H1 (cell line): Measurements from ENCODE around the gene SEZ6. TPM values are rescaled to one million over a fixed set of nuclear protein-coding genes. Genes with fewer than 3 reads are reported as not detected.
"Not testable (repeated sequence)": the region's sequence is repeated elsewhere in the genome, so short reads cannot be mapped to it uniquely, and the experiment has no call there.

Experiments used
- CTCF ChIA-PET: fragments of 300-600 bp; sonication (Branson Sonifier 250); formaldehyde crosslinking; loops from one replicate; lab custom pipeline; 2021; ENCODE audit not compliant: partially characterized antibody; lab: Charles Lee
- POLR2A ChIA-PET: fragments of 300-600 bp; sonication (Branson Sonifier 250); formaldehyde crosslinking; loops from one replicate; lab custom pipeline; 2021; ENCODE audit warnings: inconsistent platforms; ENCODE audit not compliant: partially characterized antibody; lab: Charles Lee
- DNase-seq, 2 experiments: peaks; one replicate each; pipeline versions ENCODE4 v3.0.0 to v3.0.0-alpha.2; 2010 to 2022; ENCODE audit warnings: low spot score in 2 of 2, low read depth in 1 of 2, mixed read lengths in 1 of 2
- FAIRE-seq: peaks from 2 replicates; lab custom pipeline; 2011; peaks lifted over from hg19 to GRCh38; lab: Jason Lieb, UNC
- H2AFZ ChIP-seq: 2 replicates; pipeline ENCODE4 v1.8.1; 2012; ENCODE audit warnings: low read length, inconsistent platforms
- H2AK5ac ChIP-seq: 2 replicates; pipeline ENCODE4 v1.6.1; 2013; ENCODE audit warnings: low read depth, low read length
- H2BK120ac ChIP-seq: replicated peaks from 2 replicates; pipeline ENCODE3; 2013; ENCODE audit warnings: low read depth, low read length, inconsistent platforms
- H2BK12ac ChIP-seq: 2 replicates; pipeline ENCODE4 v1.6.1; 2013; ENCODE audit warnings: low read depth, low read length
- H2BK15ac ChIP-seq: 2 replicates; pipeline ENCODE4 v1.6.1; 2013; ENCODE audit warnings: low read length
- H2BK20ac ChIP-seq: 2 replicates; pipeline ENCODE4 v1.6.1; 2013; ENCODE audit warnings: low read length
- H2BK5ac ChIP-seq: 2 replicates; pipeline ENCODE4 v1.6.1; 2013; ENCODE audit warnings: low read depth, low read length
- H3K14ac ChIP-seq: 2 replicates; pipeline ENCODE4 v1.6.1; 2013; ENCODE audit warnings: inconsistent platforms; ENCODE audit not compliant: insufficient read length
- H3K18ac ChIP-seq: 2 replicates; pipeline ENCODE4 v1.6.1; 2013; ENCODE audit warnings: low read length; ENCODE audit errors: extremely low read depth
- H3K23ac ChIP-seq: 2 replicates; pipeline ENCODE4 v1.6.1; 2013; ENCODE audit warnings: inconsistent platforms; ENCODE audit not compliant: insufficient read length
- H3K23me2 ChIP-seq: 2 replicates; pipeline ENCODE4 v1.6.1; 2013; ENCODE audit warnings: low read depth, low read length
- H3K27ac ChIP-seq: 2 replicates; pipeline ENCODE4 v1.6.1; 2011; ENCODE audit warnings: low read depth, low read length, inconsistent platforms
- H3K27me3 ChIP-seq, 4 experiments: replicated peaks in 1 of 4; 1 replicate in 1 of 4; 2 replicates in 3 of 4; pipeline versions ENCODE4 v1.6.1 to v1.8.1; 2011 to 2013; ENCODE audit warnings: low read length in 3 of 4, mild to moderate bottlenecking in 3 of 4, inconsistent platforms in 2 of 4, mixed read lengths in 2 of 4, moderate library complexity in 1 of 4; ENCODE audit not compliant: control insufficient read depth in 3 of 4, insufficient read depth in 3 of 4; ENCODE audit errors: extremely low read depth in 1 of 4
- H3K36me3 ChIP-seq, 4 experiments: 2 replicates each; pipeline versions ENCODE4 v1.6.1 to v1.8.1; 2011 to 2013; ENCODE audit warnings: mild to moderate bottlenecking in 4 of 4, low read length in 3 of 4, moderate library complexity in 2 of 4, control low read depth in 1 of 4, inconsistent platforms in 1 of 4; ENCODE audit not compliant: insufficient read depth in 4 of 4, control insufficient read depth in 2 of 4
- H3K4ac ChIP-seq: replicated peaks from 2 replicates; pipeline ENCODE3; 2013; ENCODE audit warnings: low read length, low read depth, mixed read lengths, inconsistent platforms; ENCODE audit not compliant: insufficient read length
- H3K4me1 ChIP-seq, 4 experiments: replicated peaks in 1 of 4; 1 replicate in 1 of 4; 2 replicates in 3 of 4; pipeline versions ENCODE4 v1.6.1 to v1.8.1; 2011 to 2013; ENCODE audit warnings: low read length in 3 of 4, inconsistent platforms in 2 of 4, mixed read lengths in 1 of 4; ENCODE audit not compliant: insufficient read depth in 4 of 4, control insufficient read depth in 3 of 4
- H3K4me2 ChIP-seq, 2 experiments: 2 replicates each; pipeline versions ENCODE4 v1.6.1 to v1.8.1; 2011 to 2013; ENCODE audit warnings: low read depth in 2 of 2, low read length in 2 of 2, control low read depth in 1 of 2, inconsistent platforms in 1 of 2, mild to moderate bottlenecking in 1 of 2; ENCODE audit not compliant: insufficient read depth in 1 of 2
- H3K4me3 ChIP-seq, 4 experiments: fragments of 200-600, 300-600 bp in 1 of 4; sonication (generic), shearing (Covaris generic), sonication (Bioruptor Twin) in 1 of 4; 2 replicates each; pipeline versions ENCODE4 v1.5.1 to v1.8.1; 2011 to 2016; ENCODE audit warnings: low read length in 4 of 4, low read depth in 3 of 4, control low read depth in 2 of 4, inconsistent platforms in 2 of 4, mild to moderate bottlenecking in 2 of 4, mixed read lengths in 1 of 4, moderate library complexity in 1 of 4; ENCODE audit not compliant: insufficient read depth in 2 of 4; ENCODE audit errors: extremely low read depth in 1 of 4
- H3K56ac ChIP-seq: replicated peaks from 2 replicates; pipeline ENCODE3; 2013; ENCODE audit warnings: low read depth, mild to moderate bottlenecking, mixed read lengths, low read length, inconsistent platforms; ENCODE audit not compliant: insufficient read length
- H3K79me1 ChIP-seq: 2 replicates; pipeline ENCODE4 v1.6.1; 2013; ENCODE audit warnings: low read depth, low read length, control low read depth
- H3K79me2 ChIP-seq, 2 experiments: 2 replicates each; pipeline versions ENCODE4 v1.6.1 to v1.8.1; 2012 to 2013; ENCODE audit warnings: low read length in 2 of 2, mild to moderate bottlenecking in 2 of 2, inconsistent platforms in 1 of 2; ENCODE audit not compliant: insufficient read depth in 2 of 2, control insufficient read depth in 1 of 2
- H3K9ac ChIP-seq, 4 experiments: replicated peaks in 1 of 4; 1 replicate in 1 of 4; 2 replicates in 3 of 4; pipeline versions ENCODE4 v1.6.1 to v1.8.1; 2011 to 2013; ENCODE audit warnings: low read depth in 3 of 4, low read length in 3 of 4, control low read depth in 2 of 4, mild to moderate bottlenecking in 2 of 4, moderate library complexity in 2 of 4, inconsistent platforms in 1 of 4; ENCODE audit errors: extremely low read depth in 1 of 4
- H3K9me3 ChIP-seq, 2 experiments: 2 replicates each; pipeline versions ENCODE4 v1.6.1 to v1.8.1; 2012 to 2013; ENCODE audit warnings: mild to moderate bottlenecking in 2 of 2, moderate library complexity in 2 of 2, control low read depth in 1 of 2, inconsistent platforms in 1 of 2, low read depth in 1 of 2, low read length in 1 of 2, mixed read lengths in 1 of 2; ENCODE audit not compliant: insufficient read depth in 2 of 2
- H4K20me1 ChIP-seq, 2 experiments: replicated peaks in 1 of 2; 2 replicates each; pipeline versions ENCODE3 to v1.8.1; 2011 to 2013; ENCODE audit warnings: inconsistent platforms in 2 of 2, low read length in 2 of 2, mild to moderate bottlenecking in 1 of 2; ENCODE audit not compliant: insufficient read depth in 2 of 2, control insufficient read depth in 1 of 2
- H4K5ac ChIP-seq: 2 replicates; pipeline ENCODE4 v1.6.1; 2013; ENCODE audit warnings: low read length, low read depth, mixed read lengths, inconsistent platforms; ENCODE audit not compliant: insufficient read length
- H4K8ac ChIP-seq: 2 replicates; pipeline ENCODE4 v1.8.0; 2013; ENCODE audit warnings: mild to moderate bottlenecking, moderate library complexity, low read length, inconsistent platforms; ENCODE audit not compliant: insufficient read depth; ENCODE audit errors: extremely low read depth
- H4K91ac ChIP-seq: replicated peaks from 2 replicates; pipeline ENCODE3; 2013; ENCODE audit warnings: low read length, mixed read lengths, inconsistent platforms; ENCODE audit not compliant: insufficient read length
- WGBS, 2 experiments: shearing (Covaris generic) in 1 of 2; methylation state at CpG; one replicate each; pipeline versions ENCODE4 v1.1.6 to v1.1.7; 2013 to 2015; ENCODE audit warnings: low lambda C conversion rate in 2 of 2, mixed read lengths in 2 of 2, inconsistent platforms in 1 of 2, low coverage in 1 of 2, missing lambda C conversion rate in 1 of 2; ENCODE audit not compliant: insufficient replicate concordance in 2 of 2, insufficient coverage in 1 of 2, insufficient read length in 1 of 2; ENCODE audit errors: extremely low coverage in 1 of 2, missing lambda C conversion rate in 1 of 2; 5-methylcytosine and 5-hydroxymethylcytosine counted together
- polyA plus RNA-seq, 7 experiments: library from polyadenylated mRNA; depleted of rRNA in 3 of 7; stranded (reverse) in 5 of 7; unstranded in 2 of 7; fragments of >200 nt in 5 of 7; fragments of 200-250 nt in 2 of 7; gene quantifications; 1 replicate in 5 of 7; 2 replicates in 1 of 7; 4 replicates in 1 of 7; pipeline versions ENCODE4 v1.2.1 to v1.2.3, GENCODE V29; 2011 to 2013; ENCODE audit warnings: missing spikeins in 2 of 7, mixed read lengths in 2 of 7
- total RNA-seq: library from RNA; stranded (reverse); fragmentation: NEBNext Ultra II Directional; extraction: Animal tissue kit (Norgen Biotek cat#: 25700); gene quantifications from 2 replicates; pipeline ENCODE4 v1.2.1, GENCODE V29; 2021

SEZ6 gene
- total and polyA plus RNA-seq, 2 of the 8 experiments (the other 6 are each of a cell fraction or from before 2014, with no cell fraction given): 6.9 to 16.1 TPM

GRCh38 chr17:28934508-28934907 is 71.3 kb downstream of the SEZ6 start:
- H4K8ac ChIP-seq, H2AFZ ChIP-seq, H3K23ac ChIP-seq, H3K56ac ChIP-seq, H3K23me2 ChIP-seq, H2BK5ac ChIP-seq, H3K27ac ChIP-seq, H2BK15ac ChIP-seq, H3K18ac ChIP-seq, H4K5ac ChIP-seq, H3K14ac ChIP-seq, DNase-seq, H3K9me3 ChIP-seq, H2BK120ac ChIP-seq, H2BK12ac ChIP-seq, H3K4ac ChIP-seq, FAIRE-seq, H3K4me3 ChIP-seq, H3K27me3 ChIP-seq, H3K4me2 ChIP-seq, H2AK5ac ChIP-seq, H3K9ac ChIP-seq, H4K91ac ChIP-seq, H2BK20ac ChIP-seq: not testable (repeated sequence)
- Histone ChIP-seq H4K20me1 (peaks cover 16 to 24% of the 10 kb centered on the region in 2 experiments), H3K4me1 (peaks cover 2 to 17% (median 9%) of the 10 kb centered on the region in 4 experiments; a peak in 4 of 7 replicates), H3K36me3 (peaks cover 0 to 11% (median 0%) of the 10 kb centered on the region in 4 experiments; a peak in 3 of 8 replicates), H3K79me1 (peaks cover 17% of the 10 kb centered on the region), H3K79me2 (peaks cover 7 to 99% of the 10 kb centered on the region in 2 experiments)
- CTCF ChIA-PET: interaction anchor here (1.0 to 3.0 kb wide), 8 partner anchors 9 to 157 kb away, joined by 3 to 12 read pairs (median 6); partner anchors contain the start of gene FLOT2
- POLR2A ChIA-PET: interaction anchor here (0.6 to 7.4 kb wide), 5 partner anchors 13 to 227 kb away, joined by 3 to 73 read pairs (median 7); no protein-coding TSS in a partner anchor
- WGBS, 2 experiments: 81% methylated on average over 7 of the region's 8 CpGs; no CpG with 5 or more reads in 1 of the 2 experiments
